IMR-90 (cell line): ENCODE results near the gene RPGRIP1L. TPM values are rescaled to one million over a fixed set of nuclear protein-coding genes. Genes with fewer than 3 reads are reported as not detected.

Experiments
- ATAC-seq: fragments of 200-7000 bp; cut with Tn5 transposase; 2 replicates; pipeline ENCODE4 v1.9.1; 2020; ENCODE audit warnings: low read depth, mild to moderate bottlenecking, moderate library complexity
- BruUV-seq: library from RNA; stranded (reverse); fragments of 400-500 nt; replicated peaks from 2 replicates; lab custom pipeline; 2021; lab: Mats Ljungman, UMichigan
- CTCF ChIA-PET: fragments of 300-600 bp; formaldehyde crosslinking; extraction: SDS; loops from one replicate; lab custom pipeline; 2021; ENCODE audit warnings: antibody characterized with exemption; lab: Yijun Ruan, JAX
- POLR2A ChIA-PET: fragments of 300-600 bp; sonication (Branson Sonifier 250); formaldehyde crosslinking; loops from one replicate; lab custom pipeline; 2022; ENCODE audit warnings: antibody characterized with exemption; ENCODE audit not compliant: unreplicated experiment; lab: Charles Lee
- DNase-seq: peaks from one replicate; pipeline ENCODE4 v3.0.0; 2013
- H2AFZ ChIP-seq: replicated peaks from 2 replicates; pipeline ENCODE3; 2013; ENCODE audit warnings: low read length, mild to moderate bottlenecking; ENCODE audit not compliant: poor library complexity
- H2AK5ac ChIP-seq: 2 replicates; pipeline ENCODE4 v1.6.1; 2013; ENCODE audit warnings: low read depth, low read length, inconsistent platforms
- H2AK9ac ChIP-seq: replicated peaks from 2 replicates; pipeline ENCODE3; 2013; ENCODE audit warnings: mild to moderate bottlenecking, low read depth, low read length, moderate library complexity; ENCODE audit not compliant: poor library complexity
- H2BK120ac ChIP-seq: 2 replicates; pipeline ENCODE4 v1.6.1; 2013; ENCODE audit warnings: low read depth, low read length, inconsistent platforms
- H2BK15ac ChIP-seq: 3 replicates; pipeline ENCODE4 v1.6.1; 2013; ENCODE audit warnings: low read depth, low read length, inconsistent platforms
- H2BK20ac ChIP-seq: 2 replicates; pipeline ENCODE4 v1.6.1; 2013; ENCODE audit warnings: low read depth, mild to moderate bottlenecking, inconsistent platforms, low read length, moderate library complexity
- H2BK5ac ChIP-seq: 2 replicates; pipeline ENCODE4 v1.6.1; 2013; ENCODE audit warnings: mild to moderate bottlenecking, low read depth, low read length, inconsistent platforms; ENCODE audit not compliant: poor library complexity, severe bottlenecking
- H3K14ac ChIP-seq: replicated peaks from 2 replicates; pipeline ENCODE4 v1.6.1; 2013; ENCODE audit warnings: low read depth, low read length, inconsistent platforms
- H3K18ac ChIP-seq: 2 replicates; pipeline ENCODE4 v1.6.1; 2013; ENCODE audit warnings: low read depth, low read length, control low read depth
- H3K23ac ChIP-seq: 2 replicates; pipeline ENCODE4 v1.6.1; 2013; ENCODE audit warnings: low read depth, low read length, inconsistent platforms
- H3K27ac ChIP-seq: 2 replicates; pipeline ENCODE4 v1.5.1; 2013; ENCODE audit warnings: mild to moderate bottlenecking, control low read depth, low read length; ENCODE audit not compliant: insufficient read depth
- H3K27me3 ChIP-seq: 2 replicates; pipeline ENCODE4 v1.6.1; 2013; ENCODE audit warnings: low read length; ENCODE audit not compliant: control insufficient read depth, insufficient read depth
- H3K36me3 ChIP-seq: 2 replicates; pipeline ENCODE4 v1.6.1; 2013; ENCODE audit warnings: low read length, mixed read lengths; ENCODE audit not compliant: control insufficient read depth, insufficient read depth
- H3K4ac ChIP-seq: 2 replicates; pipeline ENCODE4 v1.6.1; 2013; ENCODE audit warnings: low read depth, low read length, inconsistent platforms
- H3K4me1 ChIP-seq: 2 replicates; pipeline ENCODE4 v1.6.1; 2013; ENCODE audit warnings: low read length, mixed read lengths; ENCODE audit not compliant: control insufficient read depth, insufficient read depth
- H3K4me2 ChIP-seq: 2 replicates; pipeline ENCODE4 v1.6.1; 2013; ENCODE audit warnings: low read depth, mild to moderate bottlenecking, control low read depth, low read length, moderate library complexity
- H3K4me3 ChIP-seq: 2 replicates; pipeline ENCODE4 v1.5.1; 2013; ENCODE audit warnings: low read depth, mild to moderate bottlenecking, control low read depth, low read length, moderate library complexity; ENCODE audit not compliant: insufficient read depth
- H3K56ac ChIP-seq: 2 replicates; pipeline ENCODE4 v1.6.1; 2013; ENCODE audit warnings: low read length, inconsistent platforms; ENCODE audit not compliant: insufficient read depth; ENCODE audit errors: extremely low read depth
- H3K79me1 ChIP-seq, 2 experiments: 2 replicates each; pipeline ENCODE4 v1.6.1; 2013; ENCODE audit warnings: low read length in 2 of 2, inconsistent platforms in 1 of 2, low read depth in 1 of 2
- H3K9ac ChIP-seq: 2 replicates; pipeline ENCODE4 v1.6.1; 2013; ENCODE audit warnings: low read depth, low read length, control low read depth
- H3K9me1 ChIP-seq: 2 replicates; pipeline ENCODE4 v1.6.1; 2013; ENCODE audit warnings: low read length, inconsistent platforms; ENCODE audit not compliant: insufficient read depth
- H3K9me3 ChIP-seq: 2 replicates; pipeline ENCODE4 v1.6.1; 2013; ENCODE audit warnings: low read length; ENCODE audit not compliant: control insufficient read depth, insufficient read depth
- H4K20me1 ChIP-seq: 2 replicates; pipeline ENCODE4 v1.6.1; 2013; ENCODE audit warnings: low read length, inconsistent platforms; ENCODE audit not compliant: insufficient read depth
- H4K5ac ChIP-seq: 2 replicates; pipeline ENCODE4 v1.6.1; 2013; ENCODE audit warnings: mild to moderate bottlenecking, low read depth, low read length, control low read depth
- H4K8ac ChIP-seq, 2 experiments: 2 replicates each; pipeline ENCODE4 v1.6.1; 2013; ENCODE audit warnings: low read depth in 2 of 2, low read length in 2 of 2, control low read depth in 1 of 2, inconsistent platforms in 1 of 2
- H4K91ac ChIP-seq: 2 replicates; pipeline ENCODE4 v1.6.1; 2013; ENCODE audit warnings: low read depth, low read length, inconsistent platforms; ENCODE audit not compliant: insufficient read depth
- BHLHE40 ChIP-seq: fragments of 150-350 bp; IDR thresholded peaks from 2 replicates; pipeline ENCODE4 v1.6.1; 2016; ENCODE audit warnings: mild to moderate bottlenecking, low read depth, low read length
- CHD1 ChIP-seq: IDR thresholded peaks from 2 replicates; pipeline ENCODE4 v1.6.1; 2012; ENCODE audit warnings: low read depth, low read length, improper control_type of control experiment
- CTCF ChIP-seq: conservative IDR thresholded peaks from 2 replicates; pipeline ENCODE4 v1.5.1; 2012; ENCODE audit warnings: mild to moderate bottlenecking, low read depth, low read length, improper control_type of control experiment
- ELK1 ChIP-seq: fragments of 150-350 bp; IDR thresholded peaks from 2 replicates; pipeline ENCODE4 v1.6.1; 2016; ENCODE audit warnings: low read depth, mild to moderate bottlenecking, low read length, moderate library complexity, borderline replicate concordance
- MAZ ChIP-seq: IDR thresholded peaks from 2 replicates; pipeline ENCODE4 v1.6.1; 2012; ENCODE audit warnings: low read depth, mild to moderate bottlenecking, low read length, improper control_type of control experiment, moderate library complexity, borderline replicate concordance
- MXI1 ChIP-seq: IDR thresholded peaks from 2 replicates; pipeline ENCODE4 v1.6.1; 2012; ENCODE audit warnings: low read depth, mild to moderate bottlenecking, low read length, moderate library complexity, borderline replicate concordance
- NFE2L2 ChIP-seq: fragments of 150-350 bp; IDR thresholded peaks from 2 replicates; pipeline ENCODE4 v1.6.1; 2016; ENCODE audit warnings: low read depth, mild to moderate bottlenecking, low read length
- POLR2A ChIP-seq: IDR thresholded peaks from 2 replicates; pipeline ENCODE4 v1.6.1; 2012; ENCODE audit warnings: mild to moderate bottlenecking, low read depth, low read length
- RAD21 ChIP-seq: IDR thresholded peaks from 2 replicates; pipeline ENCODE4 v1.6.1; 2012; ENCODE audit warnings: low read length, improper control_type of control experiment
- RCOR1 ChIP-seq: IDR thresholded peaks from 2 replicates; pipeline ENCODE4 v1.6.1; 2012; ENCODE audit warnings: mild to moderate bottlenecking, low read length, improper control_type of control experiment; ENCODE audit not compliant: insufficient replicate concordance
- RFX5 ChIP-seq: IDR thresholded peaks from 2 replicates; pipeline ENCODE4 v1.8.0; 2012; ENCODE audit warnings: low read depth, mild to moderate bottlenecking, low read length, moderate library complexity
- SMC3 ChIP-seq: fragments of 150-350 bp; IDR thresholded peaks from 2 replicates; pipeline ENCODE4 v1.6.1; 2016; ENCODE audit warnings: low read depth, mild to moderate bottlenecking, antibody characterized with exemption, low read length, moderate library complexity
- WGBS, 2 experiments: methylation state at CpG; one replicate each; pipeline versions ENCODE4 v1.1.5 to v1.1.7; 2013; ENCODE audit warnings: missing lambda C conversion rate in 2 of 2; ENCODE audit not compliant: insufficient read length in 1 of 2; ENCODE audit errors: extremely low coverage in 2 of 2; 5-methylcytosine and 5-hydroxymethylcytosine counted together
- dilution Hi-C: fragments of 300-500 bp; cut with HindIII; formaldehyde crosslinking; loops from one replicate; pipeline ENCODE4 v1.14.3; 2018; ENCODE audit warnings: low sequenced_read_pairs; ENCODE audit not compliant: unreplicated experiment
- in situ Hi-C: fragments of 300-500 bp; cut with MboI; formaldehyde crosslinking; loops from 3 replicates; pipeline ENCODE4 v1.14.3; 2019; ENCODE audit warnings: low sequenced_read_pairs, inconsistent platforms, mixed read lengths
- intact Hi-C: fragments of 100-400 bp; cut with micrococcal nuclease; formaldehyde crosslinking; loops from 2 replicates; pipeline ENCODE4 v1.10.0; 2022
- polyA plus RNA-seq, 3 experiments: library from polyadenylated mRNA; depleted of rRNA; stranded (reverse); fragments of >200 nt; gene quantifications; 2 replicates each; pipeline ENCODE4 v1.2.3, GENCODE V29; 2012; ENCODE audit warnings: low replicate concordance in 1 of 3
- total RNA-seq: library from RNA; depleted of rRNA; stranded (reverse); fragments of >200 nt; gene quantifications from 2 replicates; pipeline ENCODE4 v1.2.3, GENCODE V29; 2012

RPGRIP1L gene
- total and polyA plus RNA-seq, 2 of the 4 experiments (the other 2 are of a cell fraction): 7.3 to 10.4 TPM

- no CpG with 5 or more reads among the region's 6 CpGs for WGBS, 2 experiments
These were observed 73.9 kb downstream of the RPGRIP1L start for GRCh38 chr16:53629607-53630312.

More at GRCh38 chr16:53629607-53630312, 73.9 kb downstream of the RPGRIP1L start:
- TF ChIP-seq POLR2A: no peak
- no peak for TF ChIP-seq NFE2L2
- TF ChIP-seq CHD1: no peak
- no peak for TF ChIP-seq MAZ
- TF ChIP-seq ELK1: no peak
- TF ChIP-seq RAD21: no peak
- TF ChIP-seq SMC3: no peak
- TF ChIP-seq MXI1: no peak
- no peak for TF ChIP-seq BHLHE40
- no peak for TF ChIP-seq RFX5
- TF ChIP-seq RCOR1: no peak
- TF ChIP-seq CTCF: no peak
- Histone ChIP-seq H3K23ac (no peak overlapping the region), H2BK120ac (no peak overlapping the region), H3K9ac (no peak overlapping the region), H4K5ac (no peak overlapping the region), H3K4me1 (peaks cover 2% of the 10 kb centered on the region; the same call in 1 of the 2 replicates), H3K9me1 (no peaks in the 10 kb centered on the region), H3K27ac (no peak overlapping the region), H3K14ac (no peak overlapping the region), H2BK5ac (no peak overlapping the region), H4K91ac (no peak overlapping the region), H3K4ac (no peak overlapping the region), H2AK5ac (no peak overlapping the region), H2BK15ac (no peak overlapping the region), H3K56ac (no peak overlapping the region), H3K9me3 (no peaks in the 10 kb centered on the region), H4K20me1 (no peaks in the 10 kb centered on the region), H3K36me3 (peaks cover 3% of the 10 kb centered on the region; the same call in 1 of the 2 replicates), H3K4me2 (no peak overlapping the region), H3K79me1 (no peaks in the 10 kb centered on the region), H2AFZ (no peak overlapping the region), H2BK20ac (no peak overlapping the region), H4K8ac (no peak overlapping the region), H3K18ac (no peak overlapping the region), H2AK9ac (no peak overlapping the region), H3K4me3 (no peak overlapping the region), H3K27me3 (no peaks in the 10 kb centered on the region)
- ChIA-PET CTCF (no interaction called here), POLR2A (no interaction called here)
- dilution Hi-C loops (no loop called here), in situ Hi-C loops (no loop called here), intact Hi-C loops (no loop called here)
- ATAC-seq (0 out of 2 replicates have a peak, but pooled peaks have one; percentile 24), DNase-seq (no peak)
- BruUV-seq: no TSS peak
